Neural crest cell (in vitro differentiated cells): ENCODE data around the gene AMMECR1. TPM values are rescaled to one million over a fixed set of nuclear protein-coding genes. Genes with fewer than 3 reads are reported as not detected.

ENCODE experiments used
- DNase-seq: peaks from one replicate; pipeline ENCODE4 v3.0.0; 2021; ENCODE audit warnings: low read depth, mixed read lengths, low spot score
- H3K27ac Mint-ChIP-seq: one replicate; pipeline ENCODE4 v1.8.0; 2021; ENCODE audit warnings: mild to moderate bottlenecking, mixed read lengths; ENCODE audit not compliant: unreplicated experiment
- H3K27me3 Mint-ChIP-seq: 2 replicates; pipeline ENCODE4 v1.8.0; 2021; ENCODE audit warnings: low read depth, mild to moderate bottlenecking, mixed read lengths
- H3K36me3 Mint-ChIP-seq: 2 replicates; pipeline ENCODE4 v1.8.0; 2021; ENCODE audit warnings: low read depth, mild to moderate bottlenecking, mixed read lengths
- H3K4me1 Mint-ChIP-seq: 2 replicates; pipeline ENCODE4 v1.8.0; 2021; ENCODE audit warnings: mixed read lengths
- H3K4me3 Mint-ChIP-seq: one replicate; pipeline ENCODE4 v1.8.0; 2021; ENCODE audit warnings: mild to moderate bottlenecking, mixed read lengths
- H3K9me3 Mint-ChIP-seq: 2 replicates; pipeline ENCODE4 v1.8.0; 2021; ENCODE audit warnings: mixed read lengths
- total RNA-seq: library from RNA; stranded (reverse); gene quantifications from 2 replicates; pipeline ENCODE4 v1.2.1, GENCODE V29; 2021
- TF ChIP-seq, protein P1 (sequence below): fragments of 200-600 bp; sonication (generic); conservative IDR thresholded peaks from 2 replicates; pipeline ENCODE4 v1.5.0; 2021; ENCODE audit warnings: antibody characterized with exemption, mild to moderate bottlenecking

AMMECR1 gene
- total RNA-seq, 1 donor from 2014 or later = 20.4 TPM

DNA sequence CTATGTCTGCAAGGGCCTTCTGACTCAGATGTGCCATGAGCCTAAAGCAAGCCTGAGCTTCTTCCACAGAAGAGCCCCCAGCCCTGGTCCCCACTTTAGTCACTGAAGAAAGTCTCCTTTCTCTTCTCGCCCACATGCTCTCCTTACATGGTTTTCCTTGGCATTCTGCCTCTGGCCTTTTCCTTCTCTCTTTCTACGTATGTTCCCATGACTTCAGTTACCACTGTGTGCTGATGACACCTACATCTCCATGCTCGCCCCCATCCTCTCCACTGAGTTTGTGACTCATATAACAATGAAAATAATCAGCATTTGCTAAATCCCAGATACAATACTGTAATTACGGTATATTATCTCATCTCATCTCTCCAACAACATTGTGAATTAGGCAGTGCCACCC, 149.3 kb downstream of the AMMECR1 start:
- TF ChIP-seq, protein P1, sequence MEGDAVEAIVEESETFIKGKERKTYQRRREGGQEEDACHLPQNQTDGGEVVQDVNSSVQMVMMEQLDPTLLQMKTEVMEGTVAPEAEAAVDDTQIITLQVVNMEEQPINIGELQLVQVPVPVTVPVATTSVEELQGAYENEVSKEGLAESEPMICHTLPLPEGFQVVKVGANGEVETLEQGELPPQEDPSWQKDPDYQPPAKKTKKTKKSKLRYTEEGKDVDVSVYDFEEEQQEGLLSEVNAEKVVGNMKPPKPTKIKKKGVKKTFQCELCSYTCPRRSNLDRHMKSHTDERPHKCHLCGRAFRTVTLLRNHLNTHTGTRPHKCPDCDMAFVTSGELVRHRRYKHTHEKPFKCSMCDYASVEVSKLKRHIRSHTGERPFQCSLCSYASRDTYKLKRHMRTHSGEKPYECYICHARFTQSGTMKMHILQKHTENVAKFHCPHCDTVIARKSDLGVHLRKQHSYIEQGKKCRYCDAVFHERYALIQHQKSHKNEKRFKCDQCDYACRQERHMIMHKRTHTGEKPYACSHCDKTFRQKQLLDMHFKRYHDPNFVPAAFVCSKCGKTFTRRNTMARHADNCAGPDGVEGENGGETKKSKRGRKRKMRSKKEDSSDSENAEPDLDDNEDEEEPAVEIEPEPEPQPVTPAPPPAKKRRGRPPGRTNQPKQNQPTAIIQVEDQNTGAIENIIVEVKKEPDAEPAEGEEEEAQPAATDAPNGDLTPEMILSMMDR = no peak

DNA sequence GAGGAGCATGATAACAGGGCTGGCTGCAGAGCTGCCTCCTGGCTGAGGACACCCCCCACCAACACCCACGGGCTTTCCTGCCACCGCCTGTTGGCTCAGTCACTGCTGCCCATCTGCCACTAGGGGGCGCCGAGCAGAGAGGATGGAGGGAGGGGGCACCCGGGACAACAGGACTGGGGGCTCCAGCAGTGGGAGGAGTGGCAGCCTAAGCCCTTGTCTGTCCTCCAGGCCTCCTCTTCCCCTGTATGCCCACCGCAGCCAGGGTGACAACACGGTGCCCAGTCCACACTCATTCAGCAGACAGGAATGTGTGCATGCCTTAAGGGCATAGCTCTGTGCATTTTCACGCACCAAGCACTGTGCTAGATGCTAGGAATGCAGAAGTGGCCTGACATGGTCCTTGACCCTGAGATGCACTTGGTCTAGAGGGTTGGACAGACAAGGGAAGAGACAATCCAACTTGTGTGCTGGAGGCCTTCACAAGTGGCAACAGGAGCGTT, 149.9 kb downstream of the AMMECR1 start:
- Mint-ChIP-seq H3K27ac (no peak overlapping the region), H3K4me3 (no peak overlapping the region), H3K9me3 (no peaks in the 10 kb centered on the region), H3K36me3 (peaks cover 13% of the 10 kb centered on the region), H3K4me1 (no peaks in the 10 kb centered on the region), H3K27me3 (no peaks in the 10 kb centered on the region)
- TF ChIP-seq, protein P1 = peak; percentile 63
- peak; percentile 37 for DNase-seq

More for the DNA sequence above, 149.3 kb downstream of the AMMECR1 start:
- Mint-ChIP-seq H3K27ac (no peak overlapping the region), H3K4me1 (no peaks in the 10 kb centered on the region), H3K4me3 (no peak overlapping the region), H3K27me3 (no peaks in the 10 kb centered on the region), H3K36me3 (peaks cover 16% of the 10 kb centered on the region), H3K9me3 (no peaks in the 10 kb centered on the region)
- DNase-seq = no peak

DNA sequence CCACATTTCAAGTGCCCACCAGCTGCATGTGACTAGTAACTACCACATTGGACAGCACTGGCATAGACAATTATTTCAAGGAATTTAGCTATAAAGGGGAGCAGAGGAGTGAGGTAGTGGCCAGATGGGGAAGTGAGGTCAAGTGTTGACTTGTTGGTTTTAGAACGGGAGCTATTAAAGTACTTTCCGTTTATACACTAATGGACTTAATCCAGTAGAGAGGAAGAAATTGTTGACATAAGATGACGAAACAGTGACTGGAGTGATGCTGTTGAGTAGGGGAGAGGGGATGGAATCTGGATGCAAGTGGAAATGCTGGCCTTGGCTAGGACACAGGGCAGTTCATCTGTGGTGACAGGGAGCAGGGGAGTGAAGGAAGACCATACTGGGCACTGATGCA, 154.4 kb downstream of the AMMECR1 start:
- Mint-ChIP-seq H3K4me3 (no peak overlapping the region), H3K27ac (no peak overlapping the region), H3K9me3 (no peaks in the 10 kb centered on the region), H3K4me1 (no peaks in the 10 kb centered on the region), H3K27me3 (no peaks in the 10 kb centered on the region), H3K36me3 (no peaks in the 10 kb centered on the region)
- TF ChIP-seq, protein P1 = no peak
- no peak for DNase-seq

DNA sequence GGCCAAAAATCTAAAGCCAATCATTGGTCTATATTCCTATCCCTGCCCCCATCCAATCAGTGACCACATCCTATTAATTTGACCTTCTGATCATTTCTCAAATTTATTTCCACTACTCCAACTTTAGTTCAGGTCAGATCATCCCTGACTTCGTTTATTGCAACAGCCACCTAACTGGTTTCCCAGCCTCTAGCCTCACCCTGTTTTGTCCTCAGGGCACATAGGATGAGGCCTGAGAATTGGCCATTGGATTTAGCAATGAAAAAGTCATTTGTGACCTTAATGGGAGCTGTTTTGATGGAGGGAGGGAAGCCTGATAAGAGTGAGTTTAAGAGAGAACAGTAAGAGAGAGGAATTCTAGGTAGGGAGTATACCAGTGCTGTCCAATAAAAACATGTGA, 155.0 kb downstream of the AMMECR1 start:
- Mint-ChIP-seq H3K4me1 (no peaks in the 10 kb centered on the region), H3K4me3 (no peak overlapping the region), H3K27me3 (no peaks in the 10 kb centered on the region), H3K9me3 (no peaks in the 10 kb centered on the region), H3K36me3 (no peaks in the 10 kb centered on the region), H3K27ac (no peak overlapping the region)
- TF ChIP-seq, protein P1 = no peak
- no peak for DNase-seq

DNA sequence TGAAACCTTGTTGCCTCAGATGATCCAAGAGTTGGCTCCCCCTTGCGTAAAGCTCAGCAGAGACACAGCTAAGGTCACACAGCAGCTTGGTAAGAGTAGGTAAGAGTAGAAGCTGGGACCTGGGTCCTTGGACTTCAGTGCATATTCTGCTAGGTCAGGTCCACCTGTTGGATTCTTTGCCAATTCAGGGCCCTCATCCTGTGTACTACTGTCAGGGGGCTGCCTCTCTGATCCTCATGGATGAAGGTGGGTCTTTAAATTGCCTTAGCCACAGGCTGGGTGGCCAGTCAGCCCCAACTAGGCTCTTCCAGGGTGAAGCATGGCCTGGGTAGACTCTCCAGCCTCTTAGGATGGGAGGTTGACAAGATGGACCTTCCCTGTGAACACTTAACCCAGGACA, 155.8 kb downstream of the AMMECR1 start:
- H3K9me3 Mint-ChIP-seq = no peaks in the 10 kb centered on the region
- H3K4me1 Mint-ChIP-seq = no peaks in the 10 kb centered on the region
- DNase-seq = no peak
- H3K27ac Mint-ChIP-seq = no peak overlapping the region
- H3K36me3 Mint-ChIP-seq = no peaks in the 10 kb centered on the region
- H3K27me3 Mint-ChIP-seq = no peaks in the 10 kb centered on the region
- TF ChIP-seq, protein P1 = no peak
- no peak overlapping the region for H3K4me3 Mint-ChIP-seq

DNA sequence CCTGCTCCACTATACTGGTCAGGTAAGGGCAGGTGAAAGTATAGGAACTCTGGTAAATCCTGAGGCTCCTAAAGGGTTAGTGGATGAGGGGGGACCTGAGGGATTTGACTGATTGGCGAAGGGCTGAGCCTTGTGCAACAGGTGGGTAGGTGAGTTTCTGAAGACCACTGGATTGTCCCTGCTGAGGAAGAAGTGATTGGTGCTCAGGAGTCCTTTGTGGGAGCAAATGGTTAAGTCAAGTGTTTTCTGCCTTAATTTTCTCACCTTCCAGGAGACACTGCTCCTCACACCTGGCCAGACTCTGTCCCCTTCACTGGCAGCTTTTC, 156.6 kb downstream of the AMMECR1 start:
- DNase-seq = no peak
- Mint-ChIP-seq H3K36me3 (no peaks in the 10 kb centered on the region), H3K27ac (no peak overlapping the region), H3K4me3 (no peak overlapping the region), H3K27me3 (no peaks in the 10 kb centered on the region), H3K9me3 (no peaks in the 10 kb centered on the region), H3K4me1 (no peaks in the 10 kb centered on the region)
- TF ChIP-seq, protein P1 = no peak
